AG10803 (cell line): Measurements from ENCODE around the gene SRGAP3.
"Not testable (repeated sequence)": the region's sequence is repeated elsewhere in the genome, so short reads cannot be mapped to it uniquely, and the experiment has no call there.

Source experiments
- DNase-seq: peaks from one replicate; pipeline ENCODE4 v3.0.0; 2010; ENCODE audit warnings: low read depth
- H3K4me3 ChIP-seq: 2 replicates; pipeline ENCODE4 v1.5.1; 2011; ENCODE audit warnings: mild to moderate bottlenecking, low read length, control low read depth
- TF ChIP-seq, protein P1 (sequence below): conservative IDR thresholded peaks from 2 replicates; pipeline ENCODE4 v1.5.1; 2011; ENCODE audit warnings: mild to moderate bottlenecking, low read length, control low read depth, inconsistent platforms

The SRGAP3 gene

DNA sequence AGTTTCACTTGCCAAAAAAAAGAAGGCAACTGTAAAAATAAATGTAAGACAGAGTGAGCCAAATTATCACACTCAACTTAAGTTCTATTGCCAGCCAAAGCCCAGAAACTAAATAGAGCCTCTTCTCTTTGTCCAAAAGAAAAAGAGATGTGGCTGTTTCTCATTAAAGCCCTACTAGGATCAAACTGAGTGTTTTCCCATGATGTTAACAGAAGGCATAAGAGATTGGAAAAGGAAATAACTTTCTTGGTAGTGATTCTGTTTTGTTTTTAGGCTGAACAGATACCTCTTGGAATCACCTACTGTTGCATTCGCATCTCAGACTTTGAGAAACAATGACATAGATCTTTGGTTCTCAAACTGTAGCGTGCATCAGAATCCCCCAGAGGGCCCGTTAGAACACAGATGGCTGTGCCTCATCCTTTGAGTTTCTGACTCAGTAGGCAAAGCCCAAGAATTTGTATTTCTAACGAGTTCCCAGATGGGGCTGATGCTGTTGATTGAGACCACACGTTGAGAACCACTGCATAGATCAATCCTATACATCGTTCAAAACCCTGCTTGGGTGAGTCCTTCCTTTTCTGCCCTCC lies 42.5 kb upstream of the SRGAP3 start:
- H3K4me3 ChIP-seq, result no peak overlapping the region
- no peak for DNase-seq
- TF ChIP-seq, protein P1, sequence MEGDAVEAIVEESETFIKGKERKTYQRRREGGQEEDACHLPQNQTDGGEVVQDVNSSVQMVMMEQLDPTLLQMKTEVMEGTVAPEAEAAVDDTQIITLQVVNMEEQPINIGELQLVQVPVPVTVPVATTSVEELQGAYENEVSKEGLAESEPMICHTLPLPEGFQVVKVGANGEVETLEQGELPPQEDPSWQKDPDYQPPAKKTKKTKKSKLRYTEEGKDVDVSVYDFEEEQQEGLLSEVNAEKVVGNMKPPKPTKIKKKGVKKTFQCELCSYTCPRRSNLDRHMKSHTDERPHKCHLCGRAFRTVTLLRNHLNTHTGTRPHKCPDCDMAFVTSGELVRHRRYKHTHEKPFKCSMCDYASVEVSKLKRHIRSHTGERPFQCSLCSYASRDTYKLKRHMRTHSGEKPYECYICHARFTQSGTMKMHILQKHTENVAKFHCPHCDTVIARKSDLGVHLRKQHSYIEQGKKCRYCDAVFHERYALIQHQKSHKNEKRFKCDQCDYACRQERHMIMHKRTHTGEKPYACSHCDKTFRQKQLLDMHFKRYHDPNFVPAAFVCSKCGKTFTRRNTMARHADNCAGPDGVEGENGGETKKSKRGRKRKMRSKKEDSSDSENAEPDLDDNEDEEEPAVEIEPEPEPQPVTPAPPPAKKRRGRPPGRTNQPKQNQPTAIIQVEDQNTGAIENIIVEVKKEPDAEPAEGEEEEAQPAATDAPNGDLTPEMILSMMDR, result no peak

- TF ChIP-seq, protein P1, result no peak
- H3K4me3 ChIP-seq, result no peak overlapping the region
- peak; percentile 6 for DNase-seq
These were observed 41.1 kb upstream of the SRGAP3 start for GRCh38 chr3:9290566-9290965.

- DNase-seq, H3K4me3 ChIP-seq: not testable (repeated sequence)
These were observed 32.1 kb upstream of the SRGAP3 start for GRCh38 chr3:9281533-9281932.

- TF ChIP-seq, protein P1, result no peak
- H3K4me3 ChIP-seq, result no peak overlapping the region
- DNase-seq, result peak; percentile 48
These were observed 31.2 kb upstream of the SRGAP3 start for GRCh38 chr3:9280451-9281219.

GRCh38 chr3:9279966-9280365 lies 30.5 kb upstream of the SRGAP3 start:
- no peak overlapping the region for H3K4me3 ChIP-seq
- DNase-seq, result peak; percentile 60
- TF ChIP-seq, protein P1, result no peak

DNA sequence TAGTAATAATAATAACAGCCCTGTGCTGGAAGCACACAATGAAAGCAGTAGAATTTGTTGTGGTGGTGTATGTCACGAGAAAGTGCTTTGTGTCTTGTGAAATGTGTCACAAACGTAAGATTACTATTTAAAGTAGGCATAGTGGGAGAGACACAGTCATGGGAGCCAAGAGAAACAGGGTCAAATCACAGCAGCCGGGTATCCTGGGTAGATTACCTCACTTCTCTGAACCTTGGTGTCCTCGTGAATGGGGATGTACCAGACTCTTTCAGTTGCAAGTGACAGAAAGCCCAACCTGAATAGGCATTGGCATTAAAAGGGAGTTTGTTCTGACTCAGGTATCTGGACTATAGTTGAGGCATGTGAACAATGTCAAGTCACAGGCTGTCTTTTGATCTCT lies 29.1 kb upstream of the SRGAP3 start:
- TF ChIP-seq, protein P1, result no peak
- DNase-seq, result no peak
- H3K4me3 ChIP-seq, result no peak overlapping the region

DNA sequence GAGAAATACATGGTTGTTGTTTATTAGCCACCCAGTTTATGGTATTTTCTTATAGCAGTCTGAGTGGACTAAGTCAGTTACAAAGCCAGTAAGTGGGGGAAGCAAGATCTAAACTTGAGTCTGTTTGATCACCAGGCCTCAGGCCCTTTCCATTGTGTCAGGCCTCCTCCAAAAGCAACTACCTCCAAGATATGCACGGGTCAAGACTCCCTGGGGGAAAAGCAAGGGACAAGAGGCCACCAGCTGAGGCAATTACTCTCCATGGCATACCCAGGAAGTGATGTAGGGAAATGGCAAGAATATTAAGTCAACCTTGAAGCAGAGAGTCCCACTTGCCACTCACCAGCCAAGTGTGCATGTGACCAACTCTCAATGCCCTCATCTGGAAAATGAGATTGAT lies 28.6 kb upstream of the SRGAP3 start:
- TF ChIP-seq, protein P1, result no peak
- DNase-seq, result no peak
- H3K4me3 ChIP-seq, result no peak overlapping the region
